H9 (cell line): ENCODE data around the gene CNTD1. TPM values are rescaled to one million over a fixed set of nuclear protein-coding genes. Genes with fewer than 3 reads are reported as not detected.

Experiments
- DNase-seq: peaks from one replicate; pipeline ENCODE4 v3.0.0-alpha.2; 2017
- H2AFZ ChIP-seq: one replicate; pipeline ENCODE4 v1.6.1; 2013; ENCODE audit warnings: mild to moderate bottlenecking, low read length, control low read depth, moderate library complexity
- H2AK5ac ChIP-seq: 2 replicates; pipeline ENCODE4 v1.6.1; 2013; ENCODE audit warnings: low read length, control low read depth, mixed read lengths; ENCODE audit not compliant: insufficient read length
- H2BK120ac ChIP-seq: one replicate; pipeline ENCODE4 v1.6.1; 2013; ENCODE audit warnings: low read depth, mild to moderate bottlenecking, low read length, control low read depth, inconsistent platforms; ENCODE audit not compliant: poor library complexity, severe bottlenecking
- H2BK12ac ChIP-seq: 2 replicates; pipeline ENCODE4 v1.6.1; 2013; ENCODE audit warnings: low read length, control low read depth, mixed read lengths, low read depth; ENCODE audit not compliant: insufficient read length
- H2BK15ac ChIP-seq: 2 replicates; pipeline ENCODE4 v1.6.1; 2013; ENCODE audit warnings: low read depth, low read length, control low read depth
- H2BK20ac ChIP-seq: one replicate; pipeline ENCODE4 v1.6.1; 2013; ENCODE audit warnings: low read depth, mild to moderate bottlenecking, low read length, control low read depth, inconsistent platforms; ENCODE audit not compliant: poor library complexity, severe bottlenecking
- H2BK5ac ChIP-seq: 2 replicates; pipeline ENCODE4 v1.6.1; 2013; ENCODE audit warnings: low read length, control low read depth, mixed read lengths; ENCODE audit not compliant: insufficient read length
- H3K14ac ChIP-seq: 2 replicates; pipeline ENCODE4 v1.6.1; 2013; ENCODE audit warnings: low read length, control low read depth; ENCODE audit not compliant: insufficient read depth
- H3K18ac ChIP-seq: 2 replicates; pipeline ENCODE4 v1.6.1; 2013; ENCODE audit warnings: low read depth, mild to moderate bottlenecking, mixed read lengths, low read length, control low read depth; ENCODE audit not compliant: insufficient read length
- H3K23ac ChIP-seq: 2 replicates; pipeline ENCODE4 v1.6.1; 2013; ENCODE audit warnings: low read length, control low read depth, mixed read lengths, low read depth; ENCODE audit not compliant: insufficient read length
- H3K23me2 ChIP-seq: 2 replicates; pipeline ENCODE4 v1.6.1; 2013; ENCODE audit warnings: low read depth, mild to moderate bottlenecking, mixed read lengths, low read length, control low read depth; ENCODE audit not compliant: insufficient read length, poor library complexity, severe bottlenecking
- H3K27ac ChIP-seq: 2 replicates; pipeline ENCODE4 v1.5.1; 2013; ENCODE audit warnings: low read length, control low read depth, mixed read lengths, low read depth; ENCODE audit not compliant: insufficient read length
- H3K27me3 ChIP-seq: 2 replicates; pipeline ENCODE4 v1.6.1; 2013; ENCODE audit warnings: low read length, control low read depth, inconsistent platforms; ENCODE audit not compliant: insufficient read depth
- H3K4ac ChIP-seq: 2 replicates; pipeline ENCODE4 v1.6.1; 2013; ENCODE audit warnings: low read depth, mild to moderate bottlenecking, control low read depth, inconsistent platforms, low read length, moderate library complexity
- H3K4me1 ChIP-seq: 2 replicates; pipeline ENCODE4 v1.6.1; 2013; ENCODE audit warnings: low read length, control low read depth, inconsistent platforms; ENCODE audit not compliant: insufficient read depth
- H3K4me2 ChIP-seq: 2 replicates; pipeline ENCODE4 v1.6.1; 2013; ENCODE audit warnings: low read length, control low read depth, mixed read lengths; ENCODE audit not compliant: insufficient read length, insufficient read depth
- H3K56ac ChIP-seq: 2 replicates; pipeline ENCODE4 v1.6.1; 2013; ENCODE audit warnings: low read depth, mild to moderate bottlenecking, mixed read lengths, low read length, control low read depth; ENCODE audit not compliant: insufficient read length
- H3K79me1 ChIP-seq: 2 replicates; pipeline ENCODE4 v1.6.1; 2013; ENCODE audit warnings: low read depth, mild to moderate bottlenecking, moderate library complexity, low read length, control low read depth, inconsistent platforms; ENCODE audit not compliant: insufficient read depth, poor library complexity, severe bottlenecking
- H3K79me2 ChIP-seq: 2 replicates; pipeline ENCODE4 v1.6.1; 2013; ENCODE audit warnings: low read length, control low read depth, inconsistent platforms; ENCODE audit not compliant: insufficient read depth
- H3K9ac ChIP-seq: 2 replicates; pipeline ENCODE4 v1.6.1; 2013; ENCODE audit warnings: low read length, control low read depth, mixed read lengths; ENCODE audit not compliant: insufficient read length; ENCODE audit errors: extremely low read depth
- H3K9me3 ChIP-seq: one replicate; pipeline ENCODE4 v1.6.1; 2013; ENCODE audit warnings: low read depth, low read length, inconsistent platforms; ENCODE audit not compliant: control insufficient read depth
- H3T11ph ChIP-seq: one replicate; pipeline ENCODE4 v1.6.1; 2013; ENCODE audit warnings: mild to moderate bottlenecking, low read length, control low read depth, inconsistent platforms
- H4K20me1 ChIP-seq: one replicate; pipeline ENCODE4 v1.6.1; 2013; ENCODE audit not compliant: control insufficient read depth, insufficient read length, insufficient read depth
- H4K5ac ChIP-seq: 2 replicates; pipeline ENCODE4 v1.6.1; 2013; ENCODE audit warnings: low read depth, mild to moderate bottlenecking, mixed read lengths, low read length, control low read depth; ENCODE audit not compliant: insufficient read length
- H4K8ac ChIP-seq: replicated peaks from 2 replicates; pipeline ENCODE4 v1.6.1; 2013; ENCODE audit warnings: low read length, control low read depth, mixed read lengths, low read depth; ENCODE audit not compliant: insufficient read length
- H4K91ac ChIP-seq: 2 replicates; pipeline ENCODE4 v1.6.1; 2013; ENCODE audit warnings: low read depth, mild to moderate bottlenecking, moderate library complexity, mixed read lengths, low read length, control low read depth; ENCODE audit not compliant: insufficient read length
- H3K27ac Mint-ChIP-seq, 3 experiments: 2 replicates in 2 of 3; 3 replicates in 1 of 3; pipeline ENCODE4 v1.8.0; 2020 to 2021; ENCODE audit warnings: mixed read lengths in 3 of 3, mild to moderate bottlenecking in 1 of 3, moderate library complexity in 1 of 3
- H3K27me3 Mint-ChIP-seq: 2 replicates; pipeline ENCODE4 v1.8.0; 2021; ENCODE audit warnings: low read depth, mild to moderate bottlenecking, moderate library complexity, mixed read lengths
- H3K36me3 Mint-ChIP-seq, 3 experiments: 2 replicates in 2 of 3; 3 replicates in 1 of 3; pipeline ENCODE4 v1.8.0; 2020 to 2021; ENCODE audit warnings: low read depth in 3 of 3, mixed read lengths in 3 of 3; ENCODE audit not compliant: insufficient read depth in 1 of 3
- H3K4me1 Mint-ChIP-seq, 2 experiments: 2 replicates each; pipeline ENCODE4 v1.8.0; 2020; ENCODE audit warnings: mixed read lengths in 2 of 2
- H3K4me3 Mint-ChIP-seq, 2 experiments: 2 replicates in 1 of 2; 3 replicates in 1 of 2; pipeline ENCODE4 v1.8.0; 2020 to 2021; ENCODE audit warnings: mild to moderate bottlenecking in 2 of 2, mixed read lengths in 2 of 2, moderate library complexity in 1 of 2
- H3K9me3 Mint-ChIP-seq, 2 experiments: 2 replicates in 1 of 2; 3 replicates in 1 of 2; pipeline ENCODE4 v1.8.0; 2020; ENCODE audit warnings: mild to moderate bottlenecking in 2 of 2, mixed read lengths in 2 of 2, moderate library complexity in 1 of 2
- CTCF ChIP-seq: fragments of 200-600 bp; sonication (generic); conservative IDR thresholded peaks from 3 replicates; pipeline ENCODE4 v1.8.0; 2021; ENCODE audit warnings: antibody characterized with exemption, mild to moderate bottlenecking
- WGBS: extraction: QIAGEN DNeasy Blood & Tissue Kit; methylation state at CpG from one replicate; pipeline ENCODE4 v1.1.7; 2013; ENCODE audit warnings: missing lambda C conversion rate, low lambda C conversion rate, mixed read lengths; ENCODE audit not compliant: insufficient read length; ENCODE audit errors: extremely low coverage; 5-methylcytosine and 5-hydroxymethylcytosine counted together
- total RNA-seq: library from RNA; stranded (reverse); gene quantifications from 2 replicates; pipeline ENCODE4 v1.2.1, GENCODE V29; 2021

Gene CNTD1
- total RNA-seq, 1 experiment from 2014 or later: not detected

DNA sequence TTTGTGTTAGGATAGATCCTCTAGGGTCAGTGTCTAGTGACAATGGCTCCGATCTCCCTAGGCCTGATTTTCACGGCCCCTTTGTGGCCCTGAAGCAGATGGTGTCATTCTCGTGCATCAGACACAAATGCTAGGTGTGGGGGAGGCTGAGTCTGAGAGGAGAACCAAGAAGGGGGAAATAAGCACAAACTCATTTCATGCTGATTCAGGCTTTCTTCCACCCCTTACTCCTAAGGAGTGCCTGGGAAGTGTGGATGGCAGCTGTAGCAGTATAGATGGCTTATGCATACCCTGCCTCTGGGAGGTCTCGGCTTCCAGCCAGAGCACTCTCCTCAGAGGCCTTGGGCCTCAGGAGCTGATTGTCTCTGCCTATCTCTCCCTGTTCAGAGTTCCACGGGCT is 20.1 kb upstream of the CNTD1 start:
- Histone ChIP-seq H3K79me1 (no peaks in the 10 kb centered on the region), H3K9me3 (no peaks in the 10 kb centered on the region), H2BK20ac (no peak overlapping the region), H3K4me2 (no peak overlapping the region), H3K14ac (no peak overlapping the region), H2BK5ac (no peak overlapping the region), H4K8ac (no peak overlapping the region), H2AK5ac (no peak overlapping the region), H3K23ac (no peak overlapping the region), H4K20me1 (no peaks in the 10 kb centered on the region), H2BK12ac (no peak overlapping the region), H2BK15ac (no peak overlapping the region), H4K91ac (no peak overlapping the region), H3K79me2 (no peaks in the 10 kb centered on the region), H3K23me2 (peaks cover 11% of the 10 kb centered on the region), H3K4me1 (no peaks in the 10 kb centered on the region), H3T11ph (no peak overlapping the region), H4K5ac (no peak overlapping the region), H2BK120ac (no peak overlapping the region), H2AFZ (no peak overlapping the region), H3K9ac (no peak overlapping the region), H3K18ac (no peak overlapping the region), H3K4ac (no peak overlapping the region), H3K27ac (no peak overlapping the region), H3K56ac (no peak overlapping the region), H3K27me3 (peaks cover 10% of the 10 kb centered on the region; the same call in 1 of the 2 replicates)
- H3K27ac Mint-ChIP-seq: no peak overlapping the region
- no peaks in the 10 kb centered on the region; a peak in 1 of 5 replicates for H3K9me3 Mint-ChIP-seq
- H3K4me3 Mint-ChIP-seq: no peak overlapping the region
- H3K36me3 Mint-ChIP-seq: peaks cover 4 to 44% (median 41%) of the 10 kb centered on the region in 3 experiments
- peaks cover 26 to 29% of the 10 kb centered on the region in 2 experiments for H3K4me1 Mint-ChIP-seq
- no peak for DNase-seq
- H3K27me3 Mint-ChIP-seq: peaks cover 25% of the 10 kb centered on the region
- no peak for TF ChIP-seq CTCF
- no CpG with 5 or more reads among the region's 5 CpGs for WGBS
